K562 (cell line): Measurements from ENCODE around the gene CLCF1. TPM values are rescaled to one million over a fixed set of nuclear protein-coding genes. Genes with fewer than 3 reads are reported as not detected.

ENCODE experiments used
- BRD4 ChIP-seq: fragments of 200-600 bp; sonication (generic); IDR thresholded peaks from 2 replicates; pipeline ENCODE4 v1.6.1; 2017; ENCODE audit warnings: inconsistent platforms
- CBFA2T3 ChIP-seq: fragments of 450-650 bp; IDR thresholded peaks from 2 replicates; pipeline ENCODE4 v1.6.1; 2017
- CXXC5 ChIP-seq: fragments of 250-450 bp; sonication (Bioruptor Pico); IDR thresholded peaks from 2 replicates; pipeline ENCODE4 v1.8.0; 2022; ENCODE audit warnings: inconsistent platforms, mild to moderate bottlenecking, moderate library complexity
- DPF2 ChIP-seq: fragments of 450-650 bp; IDR thresholded peaks from 2 replicates; pipeline ENCODE4 v1.6.1; 2016
- ESRRA ChIP-seq: fragments of 450-650 bp; IDR thresholded peaks from 2 replicates; pipeline ENCODE4 v1.6.1; 2014; ENCODE audit warnings: low read depth, mild to moderate bottlenecking, moderate library complexity, borderline replicate concordance
- GABPB2 ChIP-seq: fragments of 250-450 bp; sonication (Bioruptor Pico); conservative IDR thresholded peaks from 2 replicates; pipeline ENCODE4 v1.5.1; 2021; ENCODE audit warnings: mild to moderate bottlenecking
- GATA2 ChIP-seq: sonication (generic); formaldehyde crosslinking; IDR thresholded peaks from 2 replicates; pipeline ENCODE4 v1.4.0; 2020; ENCODE audit warnings: mild to moderate bottlenecking, missing genetic modification reagents
- ILF3 ChIP-seq: fragments of 450-650 bp; IDR thresholded peaks from 2 replicates; pipeline ENCODE4 v1.6.1; 2018; ENCODE audit warnings: antibody characterized with exemption, mild to moderate bottlenecking, moderate library complexity, borderline replicate concordance
- JUND ChIP-seq, 2 experiments: IDR thresholded peaks; 2 replicates in 1 of 2; 3 replicates in 1 of 2; pipeline ENCODE4 v1.6.1; 2011; ENCODE audit warnings: borderline replicate concordance in 2 of 2, low read depth in 2 of 2, low read length in 2 of 2, improper control_type of control experiment in 1 of 2, missing biosample characterization in 1 of 2, missing genetic modification characterization in 1 of 2, missing genetic modification reagents in 1 of 2
- LCOR ChIP-seq: sonication (generic); formaldehyde crosslinking; IDR thresholded peaks from 2 replicates; pipeline ENCODE4 v1.8.0; 2022; ENCODE audit warnings: mild to moderate bottlenecking, missing genetic modification reagents
- MAFF ChIP-seq: IDR thresholded peaks from 2 replicates; pipeline ENCODE4 v1.6.1; 2012; ENCODE audit warnings: low read length, improper control_type of control experiment
- MXI1 ChIP-seq: IDR thresholded peaks from 2 replicates; pipeline ENCODE4 v1.6.1; 2011; ENCODE audit warnings: low read depth, mild to moderate bottlenecking, improper control_type of control experiment, low read length
- NFE2 ChIP-seq: IDR thresholded peaks from 2 replicates; pipeline ENCODE4 v1.6.1; 2014; ENCODE audit warnings: antibody characterized with exemption, low read depth
- POLR2AphosphoS5 ChIP-seq: IDR thresholded peaks from 2 replicates; pipeline ENCODE4 v1.6.1; 2011; ENCODE audit warnings: mild to moderate bottlenecking, low read depth, low read length, moderate library complexity; ENCODE audit not compliant: control insufficient read depth, insufficient read depth
- RFX1 ChIP-seq: fragments of 450-650 bp; IDR thresholded peaks from 2 replicates; pipeline ENCODE4 v1.6.1; 2016; ENCODE audit warnings: mild to moderate bottlenecking, moderate library complexity
- RHOXF2B ChIP-seq: fragments of 250-450 bp; sonication (Bioruptor Pico); conservative IDR thresholded peaks from 2 replicates; pipeline ENCODE4 v1.5.1; 2021
- SMAD3 ChIP-seq: fragments of 450-650 bp; formaldehyde crosslinking; conservative IDR thresholded peaks from 2 replicates; pipeline ENCODE4 v1.4.0; 2020; ENCODE audit warnings: mild to moderate bottlenecking
- SMARCB1 ChIP-seq: IDR thresholded peaks from 2 replicates; pipeline ENCODE4 v1.6.1; 2011; ENCODE audit warnings: improper control_type of control experiment, low read depth; ENCODE audit not compliant: insufficient read length
- SRSF7 ChIP-seq: fragments of 200-400 bp; formaldehyde crosslinking; optimal IDR thresholded peaks from 2 replicates; pipeline ENCODE3; 2017; ENCODE audit warnings: mild to moderate bottlenecking, low read depth, low read length
- STAG1 ChIP-seq: sonication (generic); formaldehyde crosslinking; IDR thresholded peaks from 2 replicates; pipeline ENCODE4 v1.5.0; 2020; ENCODE audit warnings: missing genetic modification reagents, borderline replicate concordance
- ZBTB7A ChIP-seq: IDR thresholded peaks from 2 replicates; pipeline ENCODE4 v1.6.1; 2011; ENCODE audit warnings: low read depth, mild to moderate bottlenecking, low read length, moderate library complexity, borderline replicate concordance; ENCODE audit not compliant: control insufficient read depth
- ZFPM2 ChIP-seq: fragments of 250-450 bp; sonication (Bioruptor Pico); IDR thresholded peaks from 2 replicates; pipeline ENCODE4 v1.5.1; 2022; ENCODE audit warnings: mild to moderate bottlenecking
- ZKSCAN8 ChIP-seq: fragments of 200-800 bp; sonication (Bioruptor generic); IDR thresholded peaks from 2 replicates; pipeline ENCODE4 v1.6.1; 2016; ENCODE audit warnings: missing genetic modification characterization, missing compliant biosample characterization
- ZNF184 ChIP-seq: sonication (generic); formaldehyde crosslinking; IDR thresholded peaks from 2 replicates; pipeline ENCODE4 v1.5.0; 2020; ENCODE audit warnings: missing genetic modification reagents
- ZNF23 ChIP-seq: fragments of 250-450 bp; sonication (Bioruptor Pico); IDR thresholded peaks from 2 replicates; pipeline ENCODE4 v1.4.0; 2020; ENCODE audit warnings: mild to moderate bottlenecking
- ZNF253 ChIP-seq: fragments of 250-450 bp; sonication (Bioruptor Pico); conservative IDR thresholded peaks from 2 replicates; pipeline ENCODE4 v1.6.1; 2021; ENCODE audit warnings: mild to moderate bottlenecking
- ZNF347 ChIP-seq: fragments of 450-650 bp; formaldehyde crosslinking; IDR thresholded peaks from 2 replicates; pipeline ENCODE4 v1.4.0; 2020; ENCODE audit warnings: low read depth, mild to moderate bottlenecking, moderate library complexity
- ZNF57 ChIP-seq: fragments of 450-650 bp; formaldehyde crosslinking; IDR thresholded peaks from 2 replicates; pipeline ENCODE4 v1.4.0; 2020; ENCODE audit warnings: mild to moderate bottlenecking, moderate library complexity
- ZNF764 ChIP-seq: fragments of 250-450 bp; sonication (Bioruptor Pico); IDR thresholded peaks from 2 replicates; pipeline ENCODE4 v1.4.0; 2020; ENCODE audit warnings: low read depth, mild to moderate bottlenecking, moderate library complexity
- polyA plus RNA-seq, 8 experiments: library from polyadenylated mRNA; depleted of rRNA in 4 of 8; stranded (reverse) in 5 of 8; unstranded in 3 of 8; fragments of >200 nt; fragmentation: Nextera tagmentation in 2 of 8; fragmentation: Illumina TruSeq in 1 of 8; extraction: Ambion mirVana in 2 of 8; extraction: Trizol in 1 of 8; gene quantifications; 2 replicates each; pipeline versions ENCODE4 v1.2.1 to v1.2.3, GENCODE V29; 2011 to 2014; ENCODE audit warnings: inconsistent platforms in 1 of 8, missing spikeins in 1 of 8
- total RNA-seq, 7 experiments: library from RNA; depleted of rRNA in 6 of 7; stranded (reverse); fragments of >200 nt in 6 of 7; fragmentation: Illumina TruSeq in 2 of 7; extraction: Trizol in 2 of 7; gene quantifications; 2 replicates each; pipeline versions ENCODE4 v1.2.1 to v1.2.3, GENCODE V29; 2011 to 2021; ENCODE audit warnings: low replicate concordance in 1 of 7
- TF ChIP-seq, protein P1 (sequence below): sonication (generic); formaldehyde crosslinking; IDR thresholded peaks from 2 replicates; pipeline ENCODE4 v1.8.1; 2022; ENCODE audit warnings: missing genetic modification reagents

CLCF1 gene
- total and polyA plus RNA-seq, 9 of the 15 experiments (the other 6 are each of a cell fraction or from before 2014, with no cell fraction given): 0.49 to 5.8 (median 3.0) TPM

DNA sequence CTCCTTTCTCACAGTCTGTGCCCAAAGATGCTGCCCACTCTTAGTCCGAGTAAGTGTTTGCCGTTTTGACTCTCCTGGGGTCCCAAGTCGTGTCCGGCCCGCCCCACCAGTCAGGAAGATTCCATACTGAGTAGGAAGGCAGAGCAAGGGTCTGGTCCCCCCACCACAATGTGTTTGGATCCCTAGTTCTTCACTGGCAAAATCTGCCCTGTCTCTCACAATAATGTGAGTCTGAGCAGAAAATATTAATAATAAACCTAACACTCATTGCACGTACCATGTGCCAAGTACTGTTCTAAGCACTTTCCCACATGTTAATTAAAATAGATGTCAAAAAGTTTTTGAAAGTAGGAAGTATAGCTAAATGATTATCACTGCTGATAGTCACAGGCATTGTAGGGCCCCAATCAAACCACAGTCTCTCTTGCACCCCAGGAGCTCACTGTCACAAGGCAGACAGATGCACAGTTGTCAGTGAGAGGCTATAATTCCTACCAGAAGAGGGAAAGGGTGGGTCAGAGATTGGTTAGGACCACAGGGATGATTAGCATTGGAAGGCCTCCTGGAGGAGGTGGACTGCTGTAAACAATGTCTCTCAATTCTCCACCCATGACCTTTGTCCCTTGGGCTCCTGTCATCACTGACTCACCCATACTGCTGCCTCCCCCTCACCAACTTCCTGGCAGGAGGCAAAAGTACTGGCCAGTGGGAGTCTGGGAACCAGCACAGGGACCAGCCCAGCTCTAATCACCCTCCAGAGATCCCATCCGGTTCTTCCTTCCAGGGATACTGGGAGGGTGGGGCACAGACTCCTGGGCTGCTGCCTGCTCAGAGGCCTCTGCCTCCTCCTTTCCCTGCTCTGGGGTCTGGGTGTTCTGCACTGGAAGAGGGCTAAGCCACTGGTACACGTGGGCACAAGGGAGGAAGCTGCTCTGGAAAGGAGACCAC, 19.0 kb downstream of the CLCF1 start (continued):
- TF ChIP-seq ZNF57 (CRISPR knock-in tag) (no peak), SRSF7 (no peak), NFE2 (peak; percentile 47; the same call in 1 of the 2 replicates), ZKSCAN8 (CRISPR knock-in tag) (no peak; the same call in 1 of the 2 replicates), ZNF184 (CRISPR knock-in tag) (no peak), LCOR (CRISPR knock-in tag) (0 out of 2 replicates have a peak, but pooled peaks have one; percentile 48), SMARCB1 (no peak), ZFPM2 (CRISPR knock-in tag) (no peak), ZNF23 (CRISPR knock-in tag) (no peak), JUND (IDR thresholded peaks at IDR 0.05; ENCODE audit: borderline replicate concordance, low read depth, low read length) (peak; percentile 97), JUND (tag; IDR thresholded peaks at IDR 0.05; ENCODE audit: borderline replicate concordance, low read depth, low read length) (peak; percentile 94; the same call in 2 of the 3 replicates), ESRRA (peak; percentile 50; the same call in 1 of the 2 replicates), GATA2 (no peak), RHOXF2B (CRISPR knock-in tag) (no peak), STAG1 (CRISPR knock-in tag) (no peak), ILF3 (no peak), CXXC5 (CRISPR knock-in tag) (0 out of 2 replicates have a peak, but pooled peaks have one; percentile 15), CBFA2T3 (peak; percentile 67), SMAD3 (CRISPR knock-in tag) (no peak), MXI1 (no peak), ZBTB7A (peak; percentile 79), DPF2 (peak; percentile 94), POLR2AphosphoS5 (peak; percentile 48; the same call in 1 of the 2 replicates), ZNF253 (CRISPR knock-in tag) (no peak), ZNF764 (CRISPR knock-in tag) (no peak), RFX1 (no peak), GABPB2 (CRISPR knock-in tag) (no peak; the same call in 1 of the 2 replicates), ZNF347 (no peak), MAFF (no peak), BRD4 (no peak)
- TF ChIP-seq, protein P1, sequence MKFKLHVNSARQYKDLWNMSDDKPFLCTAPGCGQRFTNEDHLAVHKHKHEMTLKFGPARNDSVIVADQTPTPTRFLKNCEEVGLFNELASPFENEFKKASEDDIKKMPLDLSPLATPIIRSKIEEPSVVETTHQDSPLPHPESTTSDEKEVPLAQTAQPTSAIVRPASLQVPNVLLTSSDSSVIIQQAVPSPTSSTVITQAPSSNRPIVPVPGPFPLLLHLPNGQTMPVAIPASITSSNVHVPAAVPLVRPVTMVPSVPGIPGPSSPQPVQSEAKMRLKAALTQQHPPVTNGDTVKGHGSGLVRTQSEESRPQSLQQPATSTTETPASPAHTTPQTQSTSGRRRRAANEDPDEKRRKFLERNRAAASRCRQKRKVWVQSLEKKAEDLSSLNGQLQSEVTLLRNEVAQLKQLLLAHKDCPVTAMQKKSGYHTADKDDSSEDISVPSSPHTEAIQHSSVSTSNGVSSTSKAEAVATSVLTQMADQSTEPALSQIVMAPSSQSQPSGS: no peak
